ENCODE results near the gene RINT1. TPM values are rescaled to one million over a fixed set of nuclear protein-coding genes. Genes with fewer than 3 reads are reported as not detected.

The RINT1 gene
- polyA plus RNA-seq (2011; rRNA removed) = 28.2 and 34.9 TPM in 2 replicates
- 7.3 TPM in 2 replicates for polyA plus RNA-seq (2012; cell fraction: cytosol; rRNA removed)
- polyA plus RNA-seq (2012; cell fraction: nucleus; rRNA removed) = 8.8 and 10.7 TPM in 2 replicates
- 23.5 to 26.3 TPM (median 24.1 TPM) in 3 replicates for polyA plus RNA-seq (2017; fragmentation: RNase III; extraction: RNeasy Plus Mini Kit Qiagen cat#74134 plus additional on column Dnase treatment)
- polyA minus RNA-seq (2011; rRNA and poly(A)+ RNA removed) = 15.7 and 18.9 TPM in 2 replicates

GRCh38 chr7:105531792-105532671 lies at the start of gene RINT1:
Gene RINT1, plus strand, starts transcription at chr7:105532201. Its CDS starts 115 bp downstream, at chr7:105532316.
- WGBS (ENCODE audit: missing lambda C conversion rate) = 3% methylated on average over 20 of the region's 42 CpGs
- POLR2A ChIA-PET = interaction anchor here (0.6 to 1.4 kb wide), 9 partner anchors 9 to 520 kb away, joined by 3 to 6 read pairs (median 4); partner anchors contain the start of genes EFCAB10 and PUS7
- FAIRE-seq = no peak
- Histone ChIP-seq H3K4me2 (peak within 1 kb of the TSS; percentile 89), H3K27ac (peak within 1 kb of the TSS; percentile 95), H3K4me1 (peaks cover 13% of the 10 kb centered on the region), H3K4me3 (peak within 1 kb of the TSS; percentile 98), H3K9me3 (no peaks in the 10 kb centered on the region)
- DNase-seq (ENCODE audit: low read depth in 1 of 2, low spot score in 1 of 2) = peak; percentile 84 to 91
- CTCF ChIA-PET = interaction anchor here (0.5 to 5.4 kb wide), 27 partner anchors 8 to 529 kb away, joined by 3 to 39 read pairs (median 3); partner anchors contain the start of gene EFCAB10
- peak; percentile 100 for ATAC-seq
- TF ChIP-seq ZSCAN20 (CRISPR knock-in tag; IDR thresholded peaks at IDR 0.05) = no peak
- TF ChIP-seq NPAS2 (CRISPR knock-in tag; IDR thresholded peaks at IDR 0.05; ENCODE audit: borderline replicate concordance) = no peak
- TF ChIP-seq PHF8 (IDR thresholded peaks at IDR 0.05; ENCODE audit: borderline replicate concordance, low read depth) = peak; percentile 84
- TF ChIP-seq, protein P1, sequence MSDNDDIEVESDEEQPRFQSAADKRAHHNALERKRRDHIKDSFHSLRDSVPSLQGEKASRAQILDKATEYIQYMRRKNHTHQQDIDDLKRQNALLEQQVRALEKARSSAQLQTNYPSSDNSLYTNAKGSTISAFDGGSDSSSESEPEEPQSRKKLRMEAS (IDR thresholded peaks at IDR 0.05) = peak; percentile 75
- peak; percentile 57 to 90; a peak in 4 of 5 replicates for TF ChIP-seq JUN (IDR thresholded peaks at IDR 0.05)
- no peak for TF ChIP-seq CHD2 (IDR thresholded peaks at IDR 0.05; ENCODE audit: low read length, partially characterized antibody)
- no peak for TF ChIP-seq HEYL (CRISPR knock-in tag; IDR thresholded peaks at IDR 0.05)
- TF ChIP-seq, protein P2, sequence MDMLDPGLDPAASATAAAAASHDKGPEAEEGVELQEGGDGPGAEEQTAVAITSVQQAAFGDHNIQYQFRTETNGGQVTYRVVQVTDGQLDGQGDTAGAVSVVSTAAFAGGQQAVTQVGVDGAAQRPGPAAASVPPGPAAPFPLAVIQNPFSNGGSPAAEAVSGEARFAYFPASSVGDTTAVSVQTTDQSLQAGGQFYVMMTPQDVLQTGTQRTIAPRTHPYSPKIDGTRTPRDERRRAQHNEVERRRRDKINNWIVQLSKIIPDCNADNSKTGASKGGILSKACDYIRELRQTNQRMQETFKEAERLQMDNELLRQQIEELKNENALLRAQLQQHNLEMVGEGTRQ (IDR thresholded peaks at IDR 0.05) = no peak; the same call in 1 of the 2 replicates
- no peak for TF ChIP-seq RARB (CRISPR knock-in tag; IDR thresholded peaks at IDR 0.05)
- TF ChIP-seq SMC3 (IDR thresholded peaks at IDR 0.05) = peak; percentile 23; the same call in 1 of the 3 replicates
- no peak; the same call in 1 of the 2 replicates for TF ChIP-seq HMGXB4 (CRISPR knock-in tag; IDR thresholded peaks at IDR 0.05; ENCODE audit: borderline replicate concordance)
- TF ChIP-seq, protein P3, sequence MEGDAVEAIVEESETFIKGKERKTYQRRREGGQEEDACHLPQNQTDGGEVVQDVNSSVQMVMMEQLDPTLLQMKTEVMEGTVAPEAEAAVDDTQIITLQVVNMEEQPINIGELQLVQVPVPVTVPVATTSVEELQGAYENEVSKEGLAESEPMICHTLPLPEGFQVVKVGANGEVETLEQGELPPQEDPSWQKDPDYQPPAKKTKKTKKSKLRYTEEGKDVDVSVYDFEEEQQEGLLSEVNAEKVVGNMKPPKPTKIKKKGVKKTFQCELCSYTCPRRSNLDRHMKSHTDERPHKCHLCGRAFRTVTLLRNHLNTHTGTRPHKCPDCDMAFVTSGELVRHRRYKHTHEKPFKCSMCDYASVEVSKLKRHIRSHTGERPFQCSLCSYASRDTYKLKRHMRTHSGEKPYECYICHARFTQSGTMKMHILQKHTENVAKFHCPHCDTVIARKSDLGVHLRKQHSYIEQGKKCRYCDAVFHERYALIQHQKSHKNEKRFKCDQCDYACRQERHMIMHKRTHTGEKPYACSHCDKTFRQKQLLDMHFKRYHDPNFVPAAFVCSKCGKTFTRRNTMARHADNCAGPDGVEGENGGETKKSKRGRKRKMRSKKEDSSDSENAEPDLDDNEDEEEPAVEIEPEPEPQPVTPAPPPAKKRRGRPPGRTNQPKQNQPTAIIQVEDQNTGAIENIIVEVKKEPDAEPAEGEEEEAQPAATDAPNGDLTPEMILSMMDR (IDR thresholded peaks at IDR 0.05) = peak; percentile 63
- TF ChIP-seq REST (IDR thresholded peaks at IDR 0.05) = no peak
- TF ChIP-seq PBX3 (IDR thresholded peaks at IDR 0.05) = no peak
- peak; percentile 98 for TF ChIP-seq POLR2A (IDR thresholded peaks at IDR 0.05; ENCODE audit: low read length)
- no peak for TF ChIP-seq CHD4 (IDR thresholded peaks at IDR 0.05; ENCODE audit: borderline replicate concordance)
- TF ChIP-seq ZC3H11A (IDR thresholded peaks at IDR 0.05) = no peak
- TF ChIP-seq RCOR1 (IDR thresholded peaks at IDR 0.05; ENCODE audit: low read depth, low read length) = no peak
- no peak for TF ChIP-seq HOXB5 (CRISPR knock-in tag; IDR thresholded peaks at IDR 0.05)
- TF ChIP-seq HOXB13 (CRISPR knock-in tag; IDR thresholded peaks at IDR 0.05; ENCODE audit: low read depth) = no peak
- TF ChIP-seq KDM5A (IDR thresholded peaks at IDR 0.05) = 0 out of 2 replicates have a peak, but pooled peaks have one; percentile 23
- TF ChIP-seq CBX8 (IDR thresholded peaks at IDR 0.05) = no peak
- no peak for TF ChIP-seq HES2 (IDR thresholded peaks at IDR 0.05)
- TF ChIP-seq FOSB (CRISPR knock-in tag; IDR thresholded peaks at IDR 0.05) = no peak
- TF ChIP-seq NFE2L2 (conservative IDR thresholded peaks at IDR 0.05; ENCODE audit: low read length) = no peak
- no peak for TF ChIP-seq MAZ (IDR thresholded peaks at IDR 0.05; ENCODE audit: borderline replicate concordance, low read depth, low read length)
- TF ChIP-seq RAD21 (conservative IDR thresholded peaks at IDR 0.05 in 1 of 2, IDR thresholded peaks at IDR 0.05 in 1 of 2) = no peak
